Mesodermal cell (in vitro differentiated cells): Measurements from ENCODE around the gene PMM2.
"Not testable (repeated sequence)": the region's sequence is repeated elsewhere in the genome, so short reads cannot be mapped to it uniquely, and the experiment has no call there.

Experiments used
- H3K27ac ChIP-seq: 2 replicates; pipeline ENCODE4 v1.7.0; 2013; ENCODE audit warnings: mild to moderate bottlenecking, low read depth, low read length, moderate library complexity; ENCODE audit not compliant: severe bottlenecking
- H3K36me3 ChIP-seq: 2 replicates; pipeline ENCODE4 v1.7.1; 2013; ENCODE audit warnings: mild to moderate bottlenecking, low read length, moderate library complexity; ENCODE audit not compliant: control insufficient read depth, insufficient read depth
- H3K4me1 ChIP-seq: one replicate; pipeline ENCODE4 v1.7.1; 2013; ENCODE audit warnings: mild to moderate bottlenecking, low read length; ENCODE audit not compliant: insufficient read depth, control insufficient read depth, poor library complexity, severe bottlenecking
- H3K4me3 ChIP-seq: 2 replicates; pipeline ENCODE4 v1.7.0; 2013; ENCODE audit warnings: low read length, control low read depth, mild to moderate bottlenecking; ENCODE audit not compliant: insufficient read depth, poor library complexity, severe bottlenecking; ENCODE audit errors: extremely low read depth
- H3K9me3 ChIP-seq: 2 replicates; pipeline ENCODE4 v1.7.1; 2013; ENCODE audit warnings: mild to moderate bottlenecking, low read length, moderate library complexity; ENCODE audit not compliant: control insufficient read depth
- WGBS, 2 experiments: methylation state at CpG; one replicate each; pipeline ENCODE4 v1.1.5; 2013; ENCODE audit warnings: missing lambda C conversion rate in 2 of 2; ENCODE audit not compliant: insufficient coverage in 2 of 2; 5-methylcytosine and 5-hydroxymethylcytosine counted together

PMM2 gene

GRCh38 chr16:8803733-8804132, 6.1 kb downstream of the PMM2 start:
- H3K9me3 ChIP-seq, H3K27ac ChIP-seq, H3K4me1 ChIP-seq, H3K4me3 ChIP-seq: not testable (repeated sequence)
- peaks cover 89% of the 10 kb centered on the region for H3K36me3 ChIP-seq
- 95 to 97% methylated on average over 7 to 10 of the region's 12 CpGs for WGBS, 2 experiments

GRCh38 chr16:8804313-8804712, 6.7 kb downstream of the PMM2 start:
- H3K4me3 ChIP-seq = no peak overlapping the region
- peaks cover 90% of the 10 kb centered on the region for H3K36me3 ChIP-seq
- peaks cover 5% of the 10 kb centered on the region for H3K4me1 ChIP-seq
- WGBS, 2 experiments = 91 to 92% methylated on average over 4 to 6 of the region's 6 CpGs
- H3K9me3 ChIP-seq = no peaks in the 10 kb centered on the region
- H3K27ac ChIP-seq = no peak overlapping the region

- H3K4me3 ChIP-seq = no peak overlapping the region
- H3K27ac ChIP-seq = no peak overlapping the region
- H3K4me1 ChIP-seq = no peaks in the 10 kb centered on the region
- H3K9me3 ChIP-seq = no peaks in the 10 kb centered on the region
- WGBS, 2 experiments = 94 to 96% methylated on average over 7 to 9 of the region's 13 CpGs
- peaks cover 98% of the 10 kb centered on the region for H3K36me3 ChIP-seq
Observed at GRCh38 chr16:8806272-8806983, 8.8 kb downstream of the PMM2 start.

GRCh38 chr16:8807189-8807588, 9.6 kb downstream of the PMM2 start:
- H3K9me3 ChIP-seq = no peaks in the 10 kb centered on the region
- H3K36me3 ChIP-seq = peaks cover 98% of the 10 kb centered on the region
- WGBS, 2 experiments = 96 to 98% methylated on average over 5 of the region's 5 CpGs
- no peak overlapping the region for H3K27ac ChIP-seq
- H3K4me1 ChIP-seq = no peaks in the 10 kb centered on the region
- H3K4me3 ChIP-seq = no peak overlapping the region

- Histone ChIP-seq H3K27ac (no peak overlapping the region), H3K4me1 (no peaks in the 10 kb centered on the region), H3K4me3 (no peak overlapping the region), H3K9me3 (no peaks in the 10 kb centered on the region), H3K36me3 (peaks cover 98% of the 10 kb centered on the region)
- WGBS, 2 experiments = 83 to 100% methylated on average over 2 of the region's 3 CpGs
Observed at GRCh38 chr16:8808009-8808408, 10.4 kb downstream of the PMM2 start.

- no peaks in the 10 kb centered on the region for H3K9me3 ChIP-seq
- H3K4me3 ChIP-seq = no peak overlapping the region
- 92% methylated on average over 1 to 6 of the region's 11 CpGs for WGBS, 2 experiments
- H3K36me3 ChIP-seq = peaks cover 98% of the 10 kb centered on the region
- H3K27ac ChIP-seq = no peak overlapping the region
- no peaks in the 10 kb centered on the region for H3K4me1 ChIP-seq
Observed at GRCh38 chr16:8808613-8809353, 11.1 kb downstream of the PMM2 start.

GRCh38 chr16:8812162-8812843, 14.7 kb downstream of the PMM2 start:
- Histone ChIP-seq H3K36me3 (peaks cover 99% of the 10 kb centered on the region), H3K27ac (no peak overlapping the region)

GRCh38 chr16:8814095-8814806, 16.6 kb downstream of the PMM2 start:
- Histone ChIP-seq H3K4me3 (no peak overlapping the region), H3K36me3 (peaks cover 97% of the 10 kb centered on the region), H3K9me3 (no peaks in the 10 kb centered on the region), H3K27ac (no peak overlapping the region), H3K4me1 (no peaks in the 10 kb centered on the region)
- 91 to 95% methylated on average over 11 to 12 of the region's 14 CpGs for WGBS, 2 experiments

More at GRCh38 chr16:8812162-8812843, 14.7 kb downstream of the PMM2 start:
- H3K4me3 ChIP-seq = no peak overlapping the region
- H3K9me3 ChIP-seq = no peaks in the 10 kb centered on the region
- H3K4me1 ChIP-seq = no peaks in the 10 kb centered on the region
- WGBS, 2 experiments = 90 to 92% methylated on average over 7 to 9 of the region's 12 CpGs

- Histone ChIP-seq H3K4me3 (no peak overlapping the region), H3K4me1 (no peaks in the 10 kb centered on the region), H3K27ac (no peak overlapping the region), H3K9me3 (no peaks in the 10 kb centered on the region), H3K36me3 (peaks cover 95% of the 10 kb centered on the region)
- WGBS, 2 experiments = 99 to 100% methylated on average over 5 to 6 of the region's 6 CpGs
Observed at GRCh38 chr16:8816967-8817655, 19.5 kb downstream of the PMM2 start.
